SU-DHL-6 (cell line): ENCODE data around the gene TRAF2.

Experiments
- H2AFZ ChIP-seq: fragments of 200-600 bp; sonication (generic); 2 replicates; pipeline ENCODE4 v1.6.1; 2014; ENCODE audit warnings: low read depth, mild to moderate bottlenecking, moderate library complexity, mixed read lengths, antibody characterized with exemption, low read length; ENCODE audit not compliant: severe bottlenecking
- H3F3A ChIP-seq: fragments of 200-600 bp; shearing (Covaris generic); 2 replicates; pipeline ENCODE4 v1.6.0; 2016; ENCODE audit warnings: antibody characterized with exemption, mild to moderate bottlenecking; ENCODE audit not compliant: insufficient read depth
- H3K27ac ChIP-seq: fragments of 200-600 bp; sonication (generic); 2 replicates; pipeline ENCODE4 v1.5.1; 2016; ENCODE audit warnings: low read depth, mild to moderate bottlenecking, low read length, moderate library complexity, mixed read lengths
- H3K27me3 ChIP-seq: fragments of 200-600 bp; sonication (generic), shearing (Covaris generic); 2 replicates; pipeline ENCODE4 v1.6.0; 2014; ENCODE audit warnings: mild to moderate bottlenecking, low read length
- H3K36me3 ChIP-seq: fragments of 200-600 bp; sonication (generic); 2 replicates; pipeline ENCODE4 v1.6.1; 2014; ENCODE audit warnings: mild to moderate bottlenecking, low read length, mixed read lengths
- H3K4me2 ChIP-seq: fragments of 300-600, 200-600 bp; shearing (Covaris generic), sonication (generic); 2 replicates; pipeline ENCODE4 v1.6.0; 2014; ENCODE audit warnings: low read length, low read depth, mild to moderate bottlenecking; ENCODE audit not compliant: poor library complexity, severe bottlenecking
- H3K4me3 ChIP-seq: fragments of 200-600 bp; sonication (generic); 2 replicates; pipeline ENCODE4 v1.5.1; 2014; ENCODE audit warnings: antibody characterized with exemption, low read length, mild to moderate bottlenecking, mixed read lengths; ENCODE audit not compliant: insufficient read depth, poor library complexity, severe bottlenecking
- H3K79me2 ChIP-seq: fragments of 200-600 bp; sonication (generic); 2 replicates; pipeline ENCODE4 v1.6.1; 2014; ENCODE audit warnings: mild to moderate bottlenecking, low read length, moderate library complexity; ENCODE audit not compliant: insufficient read depth
- H3K9ac ChIP-seq: fragments of 200-600 bp; sonication (generic); 2 replicates; pipeline ENCODE4 v1.7.0; 2014; ENCODE audit warnings: mild to moderate bottlenecking, low read length
- H3K9me2 ChIP-seq: fragments of 200-600 bp; sonication (generic); replicated peaks from 2 replicates; pipeline ENCODE4 v1.6.1; 2014; ENCODE audit warnings: low read length; ENCODE audit not compliant: insufficient read depth
- H3K9me3 ChIP-seq: fragments of 200-600 bp; sonication (generic); 2 replicates; pipeline ENCODE4 v1.6.1; 2014; ENCODE audit warnings: low read length, mixed read lengths; ENCODE audit not compliant: insufficient read depth
- H4K20me1 ChIP-seq: fragments of 200-600 bp; sonication (generic); 2 replicates; pipeline ENCODE4 v1.6.1; 2014; ENCODE audit warnings: low read depth, mild to moderate bottlenecking, antibody characterized with exemption, low read length, moderate library complexity, mixed read lengths
- CTCF ChIP-seq: fragments of 200-600 bp; sonication (generic); IDR thresholded peaks from one replicate; pipeline ENCODE4 v1.5.1; 2017; ENCODE audit warnings: antibody characterized with exemption, mild to moderate bottlenecking, low read length, moderate library complexity; ENCODE audit not compliant: insufficient read depth, poor library complexity, severe bottlenecking
- EZH2phosphoT487 ChIP-seq: fragments of 200-600 bp; sonication (generic), shearing (Covaris generic); conservative IDR thresholded peaks from 2 replicates; pipeline ENCODE4 v1.6.1; 2018; ENCODE audit warnings: mild to moderate bottlenecking, antibody characterized with exemption, low read length, moderate library complexity, mixed read lengths

TRAF2 gene

GRCh38 chr9:136916330-136917184, 30.2 kb downstream of the TRAF2 start:
- Histone ChIP-seq H3K27ac (no peak overlapping the region), H3K4me3 (no peak overlapping the region), H3K9me2 (no peaks in the 10 kb centered on the region), H3K4me2 (no peak overlapping the region), H3K36me3 (0 out of 2 replicates have a peak, but pooled peaks cover 2% of the 10 kb centered on the region), H3K79me2 (no peaks in the 10 kb centered on the region), H3K9me3 (no peaks in the 10 kb centered on the region), H2AFZ (no peak overlapping the region), H3K9ac (no peak overlapping the region), H3F3A (no peaks in the 10 kb centered on the region), H3K27me3 (no peaks in the 10 kb centered on the region), H4K20me1 (no peaks in the 10 kb centered on the region)
- TF ChIP-seq EZH2phosphoT487 (no peak), CTCF (no peak)

- no peak overlapping the region for H2AFZ ChIP-seq
- H3K36me3 ChIP-seq: 0 out of 2 replicates have a peak, but pooled peaks cover 2% of the 10 kb centered on the region
- H3K9me3 ChIP-seq: no peaks in the 10 kb centered on the region
- TF ChIP-seq EZH2phosphoT487 (no peak), CTCF (no peak)
- H3K79me2 ChIP-seq: no peaks in the 10 kb centered on the region
- H3K4me3 ChIP-seq: no peak overlapping the region
- no peak overlapping the region for H3K9ac ChIP-seq
- H3F3A ChIP-seq: no peaks in the 10 kb centered on the region
- H3K27me3 ChIP-seq: no peaks in the 10 kb centered on the region
- no peak overlapping the region for H3K4me2 ChIP-seq
- H3K27ac ChIP-seq: no peak overlapping the region
- no peaks in the 10 kb centered on the region for H3K9me2 ChIP-seq
- H4K20me1 ChIP-seq: no peaks in the 10 kb centered on the region
Measured at GRCh38 chr9:136917902-136918301, 31.6 kb downstream of the TRAF2 start.

DNA sequence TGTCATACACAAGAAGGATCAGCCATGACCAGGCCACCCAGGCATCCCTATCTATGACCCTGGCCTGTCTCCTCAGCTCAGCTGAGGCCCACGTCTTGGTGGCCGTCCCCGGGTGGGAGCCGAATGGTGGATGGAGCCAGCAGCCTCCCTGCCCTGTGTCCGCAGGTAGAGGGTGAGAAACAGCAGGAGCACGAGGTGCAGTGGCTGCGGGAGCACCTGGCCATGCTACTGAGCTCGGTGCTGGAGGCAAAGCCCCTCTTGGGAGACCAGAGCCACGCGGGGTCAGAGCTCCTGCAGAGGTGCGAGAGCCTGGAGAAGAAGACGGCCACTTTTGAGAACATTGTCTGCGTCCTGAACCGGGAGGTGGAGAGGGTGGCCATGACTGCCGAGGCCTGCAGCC, 33.8 kb downstream of the TRAF2 start:
- Histone ChIP-seq H3K27me3 (no peaks in the 10 kb centered on the region), H4K20me1 (no peaks in the 10 kb centered on the region), H3K9me2 (no peaks in the 10 kb centered on the region), H3K79me2 (no peaks in the 10 kb centered on the region), H3K27ac (no peak overlapping the region), H3K36me3 (0 out of 2 replicates have a peak, but pooled peaks cover 2% of the 10 kb centered on the region), H3K4me3 (no peak overlapping the region), H2AFZ (no peak overlapping the region), H3K9ac (no peak overlapping the region), H3K4me2 (no peak overlapping the region), H3K9me3 (no peaks in the 10 kb centered on the region), H3F3A (no peaks in the 10 kb centered on the region)
- TF ChIP-seq EZH2phosphoT487: no peak

DNA sequence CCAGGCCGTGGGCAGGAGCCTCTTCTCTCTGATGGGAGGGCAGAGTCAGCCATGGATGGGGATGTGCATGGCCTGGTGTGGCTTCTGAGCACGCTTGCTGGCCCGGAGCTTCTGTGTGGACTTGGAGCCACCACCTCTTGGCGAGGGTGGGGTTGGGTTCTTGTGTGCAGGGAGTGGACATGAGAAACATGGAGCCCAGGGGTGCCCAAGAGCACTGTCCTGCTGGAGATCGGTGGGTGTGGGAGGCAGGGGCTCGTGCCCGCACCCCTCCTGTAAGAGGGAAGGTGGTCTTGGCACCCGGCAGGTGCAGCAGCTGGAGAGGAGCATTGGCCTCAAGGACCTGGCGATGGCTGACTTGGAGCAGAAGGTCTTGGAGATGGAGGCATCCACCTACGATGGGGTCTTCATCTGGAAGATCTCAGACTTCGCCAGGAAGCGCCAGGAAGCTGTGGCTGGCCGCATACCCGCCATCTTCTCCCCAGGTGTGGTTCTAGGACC, 34.5 kb downstream of the TRAF2 start:
- no peak overlapping the region for H3K9ac ChIP-seq
- no peak overlapping the region for H3K4me3 ChIP-seq
- no peak overlapping the region for H2AFZ ChIP-seq
- H3F3A ChIP-seq: no peaks in the 10 kb centered on the region
- H4K20me1 ChIP-seq: no peaks in the 10 kb centered on the region
- no peaks in the 10 kb centered on the region for H3K27me3 ChIP-seq
- no peaks in the 10 kb centered on the region for H3K79me2 ChIP-seq
- no peak overlapping the region for H3K4me2 ChIP-seq
- no peaks in the 10 kb centered on the region for H3K9me3 ChIP-seq
- no peak overlapping the region for H3K27ac ChIP-seq
- TF ChIP-seq EZH2phosphoT487: no peak
- H3K36me3 ChIP-seq: 0 out of 2 replicates have a peak, but pooled peaks cover 2% of the 10 kb centered on the region
- H3K9me2 ChIP-seq: no peaks in the 10 kb centered on the region
